ENCODE results near the gene NUCKS1. TPM values are rescaled to one million over a fixed set of nuclear protein-coding genes. Genes with fewer than 3 reads are reported as not detected.
A peak's percentile ranks its signal among the peaks of the same experiment; 100 is the strongest.
"Not testable (repeated sequence)": the region's sequence is repeated elsewhere in the genome, so short reads cannot be mapped to it uniquely, and the experiment has no call there.

The NUCKS1 gene
- total RNA-seq, 1 donor from 2014 or later: 202 TPM

DNA sequence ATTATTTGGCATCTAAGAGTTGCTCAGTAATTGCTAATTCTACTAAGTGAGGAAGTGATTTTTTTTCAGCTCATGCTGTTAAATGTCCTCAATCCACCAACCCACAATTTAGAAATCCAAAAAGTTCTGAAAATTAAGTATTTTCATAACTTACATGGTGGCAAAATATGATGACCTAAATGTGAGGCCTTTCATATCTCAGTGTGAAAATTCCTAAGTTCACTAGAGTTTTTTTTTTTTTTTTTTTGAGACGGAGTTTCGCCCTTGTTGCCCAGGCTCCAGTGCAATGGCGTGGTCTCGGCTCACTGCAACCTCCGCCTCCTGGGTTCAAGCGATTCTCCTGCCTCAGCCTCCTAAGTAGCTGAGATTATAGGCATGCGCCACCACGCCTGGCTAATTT is 5.6 kb downstream of the NUCKS1 start:
- ATAC-seq (no peak), DNase-seq (no peak)
- intact Hi-C loops (cut with micrococcal nuclease): no loop called here

DNA sequence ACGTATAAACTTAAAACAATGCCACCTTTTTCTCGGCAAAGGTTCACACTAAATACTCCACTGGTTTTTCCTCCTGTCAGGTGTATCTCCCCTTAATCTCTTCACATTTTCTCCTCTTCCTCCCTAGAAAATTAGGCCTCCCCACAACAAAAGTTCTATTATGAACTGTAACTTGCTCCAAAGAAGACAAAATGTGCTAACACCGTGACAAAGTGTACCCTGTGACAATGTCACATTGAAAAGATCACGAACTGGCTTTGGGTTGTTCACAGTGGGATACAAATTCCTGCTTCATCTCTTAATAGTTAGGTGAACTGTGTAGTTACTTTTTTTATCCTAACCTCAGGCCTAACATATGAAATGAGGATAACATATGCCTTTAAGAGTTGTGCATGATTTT is 6.0 kb downstream of the NUCKS1 start:
- peak; percentile 6 for ATAC-seq
- no peak for DNase-seq
- intact Hi-C loops (cut with micrococcal nuclease): no loop called here

DNA sequence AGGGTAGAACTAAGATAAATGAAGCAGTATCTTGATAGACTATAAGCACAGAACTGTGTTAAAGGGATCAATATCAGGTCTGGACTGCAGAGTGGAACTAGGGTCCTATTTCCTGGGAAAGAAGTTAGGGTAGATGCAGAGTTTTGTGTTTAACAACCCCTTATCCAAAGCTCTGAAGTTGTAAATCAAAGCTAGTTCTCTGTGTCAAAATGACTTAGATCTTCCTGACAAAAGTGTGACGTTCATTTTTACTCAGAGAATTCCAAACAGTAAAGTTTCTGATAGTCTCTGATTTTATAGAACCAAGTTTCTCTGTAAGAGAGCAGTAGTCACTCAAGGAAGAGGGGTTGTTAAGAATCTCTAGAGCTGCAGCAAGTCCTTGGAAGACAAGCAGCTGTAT is 8.3 kb downstream of the NUCKS1 start:
- ATAC-seq (no peak), DNase-seq (no peak)
- intact Hi-C loops (cut with micrococcal nuclease): no loop called here

DNA sequence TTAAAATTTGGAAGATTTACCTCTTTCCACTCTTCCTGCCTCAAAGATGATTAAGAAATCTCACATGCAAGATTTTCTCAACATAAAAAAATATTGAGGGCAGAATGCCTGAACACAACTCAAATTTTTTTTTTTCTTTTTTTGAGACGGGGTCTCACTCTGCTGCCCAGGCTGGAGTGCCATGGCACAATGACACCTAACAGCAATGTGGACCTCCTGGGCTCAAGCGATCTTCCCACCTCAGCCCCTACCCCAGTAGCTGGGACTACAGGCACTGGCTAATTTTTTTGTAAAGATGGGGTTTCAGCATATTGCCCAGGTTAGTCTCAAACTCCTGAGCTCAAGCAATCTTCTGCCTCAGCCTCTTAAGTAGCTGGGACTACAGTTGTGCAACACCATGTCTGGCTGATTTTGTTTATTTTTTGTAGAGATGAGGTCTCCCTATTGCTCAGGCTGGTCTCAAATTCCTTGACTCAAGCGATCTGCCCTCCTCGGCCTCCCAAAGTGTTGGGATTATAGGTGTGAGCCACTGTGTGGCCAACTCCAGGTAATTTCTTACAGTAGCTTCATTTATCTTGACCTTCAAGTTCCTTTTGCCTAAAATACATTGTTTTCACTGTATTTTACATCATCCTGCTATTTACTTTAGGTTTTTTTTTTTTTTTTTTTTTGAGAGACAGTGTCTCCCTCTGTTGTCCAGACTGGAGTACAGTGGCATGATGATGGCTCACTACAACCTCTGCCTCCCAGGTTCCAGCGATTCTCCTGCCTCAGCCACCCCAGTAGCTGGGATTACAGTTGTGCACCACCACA is 10.4 kb downstream of the NUCKS1 start:
- no peak for ATAC-seq

DNA sequence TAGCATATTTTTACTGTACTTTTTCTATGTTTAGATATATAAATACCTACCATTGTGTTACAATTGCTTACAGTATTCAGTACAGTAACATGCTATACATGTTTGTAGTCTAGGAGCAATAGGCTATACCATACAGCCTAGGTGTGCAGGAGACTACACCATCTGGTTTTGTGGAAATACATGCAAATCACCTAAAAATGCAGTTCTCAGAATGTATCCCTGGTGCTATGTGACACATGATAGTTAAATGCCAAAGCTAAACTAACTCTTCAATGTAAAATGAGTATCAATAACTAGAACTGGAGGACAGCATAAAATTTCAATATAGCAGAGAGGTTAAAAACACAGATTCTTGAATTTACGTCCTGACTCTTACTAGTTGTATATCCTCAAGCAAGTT is 14.8 kb downstream of the NUCKS1 start:
- DNase-seq (no peak), ATAC-seq (no peak)
- intact Hi-C loops (cut with micrococcal nuclease): no loop called here

More for the DNA sequence above, 10.4 kb downstream of the NUCKS1 start:
- intact Hi-C loops (cut with micrococcal nuclease): no loop called here
- DNase-seq: no peak

DNA sequence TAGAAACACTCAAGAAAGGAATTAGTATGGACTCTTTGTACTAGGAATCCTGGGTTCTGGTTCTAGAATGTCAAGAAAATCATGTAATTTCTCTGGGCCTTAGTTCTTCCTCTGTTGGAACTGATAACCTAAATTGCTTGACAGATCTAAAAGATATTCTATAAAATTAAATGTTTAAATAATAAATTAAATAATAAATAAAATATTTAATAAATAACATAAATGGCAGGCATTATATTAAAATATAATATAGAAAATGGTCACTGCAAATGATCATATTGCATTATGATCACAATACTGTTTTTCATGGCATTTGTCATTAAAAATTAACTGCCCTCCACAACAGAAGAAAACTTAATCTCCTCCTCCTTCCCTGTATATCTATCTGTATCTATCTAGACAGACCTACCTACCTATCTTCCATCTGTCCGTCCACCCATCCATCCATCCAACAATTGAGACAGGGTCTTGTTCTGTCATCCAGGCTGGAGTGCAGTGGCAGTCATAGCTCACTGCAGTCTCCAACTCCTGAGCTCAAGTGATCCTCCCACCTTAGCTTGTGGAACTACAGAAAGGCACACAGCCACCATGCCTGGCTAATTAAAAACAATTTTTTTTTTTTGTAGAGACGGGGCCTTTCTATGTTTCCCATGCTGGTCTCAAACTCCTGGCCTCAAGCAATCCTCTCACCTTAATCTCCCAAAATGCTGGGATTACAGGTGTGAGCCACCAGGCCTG is 16.4 kb downstream of the NUCKS1 start:
- intact Hi-C loops (cut with micrococcal nuclease): no loop called here
- no peak for DNase-seq
- no peak for ATAC-seq

DNA sequence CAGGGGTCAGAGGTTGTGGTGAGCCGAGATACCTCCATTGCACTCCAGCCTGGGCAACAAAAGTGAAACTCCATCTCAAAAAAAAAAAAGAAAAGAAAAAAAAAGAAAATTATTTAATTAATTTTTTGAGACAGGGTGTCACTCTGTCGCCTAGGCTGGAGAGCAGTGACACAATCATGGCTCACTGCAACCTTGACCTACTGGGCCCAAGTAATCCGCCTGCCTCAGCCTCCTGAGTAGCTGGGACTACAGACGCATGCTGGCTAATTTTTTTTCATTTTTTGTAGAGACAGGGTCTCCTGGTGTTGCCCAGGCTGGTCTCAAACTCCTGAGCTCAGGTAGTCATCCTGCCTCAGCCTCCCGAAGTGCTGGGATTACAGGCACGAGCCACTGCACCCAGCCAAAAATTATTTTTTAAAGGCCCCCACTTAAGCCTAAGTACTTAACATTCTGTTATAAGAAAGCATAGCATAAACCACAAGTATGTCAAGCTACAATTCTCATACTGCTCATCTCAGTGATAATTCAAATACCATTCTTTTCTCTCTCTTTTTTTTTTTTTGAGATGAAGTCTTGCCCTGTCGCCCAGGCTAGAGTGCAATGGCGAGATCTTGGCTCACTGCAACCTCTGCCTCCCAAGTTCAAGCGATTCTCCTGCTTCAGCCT is 19.9 kb downstream of the NUCKS1 start:
- intact Hi-C loops (cut with micrococcal nuclease): no loop called here
- ATAC-seq (peak; percentile 33), DNase-seq (no peak)

DNA sequence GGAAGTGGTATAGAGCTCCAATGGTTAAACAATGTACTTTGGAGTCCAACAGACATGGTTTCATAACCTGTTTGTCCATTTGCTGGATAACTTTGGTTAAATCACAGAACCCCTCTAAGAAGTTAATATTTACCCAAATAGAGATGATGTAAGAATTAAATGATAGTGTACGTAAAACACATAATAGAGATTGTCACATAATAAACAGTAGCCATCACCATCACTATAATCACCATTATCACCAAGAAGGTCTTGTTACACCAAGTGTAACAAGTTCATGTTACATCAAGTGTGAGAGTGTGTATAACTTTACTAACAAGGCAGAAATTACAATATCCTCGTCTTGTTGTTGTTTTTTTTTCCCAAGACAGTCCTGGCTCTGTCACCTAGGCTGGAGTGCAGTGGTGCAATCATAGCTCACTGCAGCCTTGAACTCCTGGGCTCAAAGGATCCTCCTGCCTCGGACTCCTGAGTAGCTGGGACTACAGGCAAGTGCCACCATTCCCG is 23.3 kb downstream of the NUCKS1 start:
- intact Hi-C loops (cut with micrococcal nuclease): no loop called here
- no peak for ATAC-seq
- DNase-seq: no peak

DNA sequence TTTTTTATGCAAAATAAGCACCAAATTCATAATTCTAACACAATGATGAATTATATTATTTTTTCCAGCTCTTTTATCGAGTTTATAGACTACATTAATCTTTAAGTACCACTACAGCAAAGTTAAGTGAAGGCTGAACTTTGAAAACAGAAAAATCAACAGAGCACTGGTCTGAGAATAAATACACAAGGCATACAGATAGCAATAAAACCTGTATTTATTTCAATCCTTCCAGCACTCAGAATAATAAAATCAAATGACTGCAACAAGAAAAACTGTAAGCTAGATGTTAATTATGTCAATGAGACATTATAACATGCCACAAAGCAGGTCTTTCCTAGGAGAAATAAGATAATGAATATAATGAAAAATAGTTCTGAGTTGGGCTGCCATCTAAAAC is 24.5 kb downstream of the NUCKS1 start:
- ATAC-seq (no peak), DNase-seq (no peak)
- intact Hi-C loops (cut with micrococcal nuclease): no loop called here

DNA sequence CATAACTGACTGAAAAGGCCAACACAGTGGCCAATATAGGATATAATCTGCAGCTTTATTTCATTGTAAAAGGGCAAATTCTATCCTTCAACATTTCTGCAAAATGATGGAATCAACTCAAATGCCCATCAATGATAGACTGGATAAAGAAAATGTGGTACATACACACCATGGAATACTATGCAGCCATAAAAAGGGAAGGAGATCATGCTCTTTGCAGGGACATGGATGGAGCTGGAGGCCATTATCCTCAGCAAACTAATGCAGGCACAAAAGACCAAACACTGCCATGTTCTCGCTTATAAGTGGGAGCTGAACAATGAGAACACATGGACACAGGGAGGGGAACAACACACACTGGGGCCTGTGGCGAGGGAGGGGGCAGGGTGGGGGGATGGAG is 29.2 kb downstream of the NUCKS1 start:
- DNase-seq; ATAC-seq; intact Hi-C loops (cut with micrococcal nuclease): not testable (repeated sequence)

DNA sequence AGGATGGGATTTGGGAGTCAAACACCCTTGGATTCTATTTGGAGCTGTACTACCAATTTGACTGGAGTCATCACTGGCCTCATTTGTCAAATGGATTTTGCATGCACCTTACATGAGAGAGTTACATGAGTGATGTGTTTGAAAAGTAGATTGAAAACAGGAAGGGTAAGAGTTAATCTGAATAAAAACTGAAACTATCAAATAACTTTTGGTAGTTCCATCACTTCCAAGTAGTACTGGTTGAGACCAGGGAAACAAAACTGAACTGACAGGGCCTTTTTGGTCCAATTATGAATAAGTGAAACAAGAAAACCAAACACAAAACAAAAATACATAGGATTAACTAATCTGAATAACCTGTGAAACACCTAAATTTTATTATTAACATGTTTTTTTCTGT is 30.2 kb downstream of the NUCKS1 start:
- intact Hi-C loops (cut with micrococcal nuclease): no loop called here
- DNase-seq (no peak), ATAC-seq (no peak)

DNA sequence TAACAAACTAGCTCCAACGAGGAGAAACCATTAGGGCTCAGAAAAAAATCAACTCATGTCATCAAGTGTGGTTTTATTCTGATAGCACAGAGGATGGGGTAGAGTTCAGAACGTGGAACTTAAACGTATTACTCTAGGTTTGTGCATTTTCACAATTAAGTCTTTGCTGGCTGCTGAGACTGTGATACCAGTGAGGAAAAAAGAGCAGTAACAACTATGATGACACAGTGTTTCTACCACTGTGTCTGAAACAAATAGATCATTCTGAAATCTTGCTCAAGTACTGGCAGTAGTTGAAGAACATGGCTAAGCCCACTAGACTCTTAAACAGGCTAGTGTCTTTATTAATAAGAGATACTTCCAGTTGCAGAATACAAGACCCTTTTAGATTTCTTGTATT is 31.0 kb downstream of the NUCKS1 start:
- ATAC-seq (no peak), DNase-seq (no peak)
- intact Hi-C loops (cut with micrococcal nuclease): no loop called here

DNA sequence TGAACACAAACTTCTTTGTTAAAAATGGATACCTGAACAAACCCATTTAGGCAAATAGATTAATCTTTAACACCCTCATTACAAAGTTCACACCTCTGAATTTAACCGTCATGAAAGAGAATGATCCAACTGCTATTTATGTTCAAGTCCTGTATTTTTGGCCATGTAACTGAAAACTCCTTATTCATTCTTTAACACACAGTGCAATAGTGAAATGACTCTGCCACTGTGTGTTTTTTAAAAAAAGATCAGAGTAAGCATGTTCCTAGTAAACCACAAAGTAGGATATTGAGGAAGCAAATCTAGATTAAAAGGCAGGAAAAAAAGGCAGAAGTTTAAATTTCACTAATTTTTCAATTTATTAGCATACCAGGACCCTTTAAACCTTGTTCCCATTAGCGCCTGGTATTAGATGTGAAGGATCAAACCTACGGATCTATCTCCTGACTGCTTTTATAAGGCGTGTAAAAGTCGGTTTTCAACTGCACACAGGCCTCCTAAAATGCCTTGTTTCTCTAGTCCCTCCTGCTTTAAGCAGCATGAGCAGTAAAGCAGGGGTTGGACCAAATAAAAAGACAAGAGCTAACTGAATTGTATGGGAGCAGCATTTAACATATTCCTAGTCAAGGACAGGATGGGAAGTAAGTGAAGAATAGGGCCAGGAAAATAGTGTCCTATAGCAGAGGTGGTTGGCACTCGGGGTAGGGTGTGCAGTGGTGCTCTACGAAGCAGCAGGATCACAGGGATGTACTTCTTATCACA is 33.4 kb downstream of the NUCKS1 start:
- DNase-seq (no peak), ATAC-seq (no peak)
- intact Hi-C loops (cut with micrococcal nuclease): no loop called here

DNA sequence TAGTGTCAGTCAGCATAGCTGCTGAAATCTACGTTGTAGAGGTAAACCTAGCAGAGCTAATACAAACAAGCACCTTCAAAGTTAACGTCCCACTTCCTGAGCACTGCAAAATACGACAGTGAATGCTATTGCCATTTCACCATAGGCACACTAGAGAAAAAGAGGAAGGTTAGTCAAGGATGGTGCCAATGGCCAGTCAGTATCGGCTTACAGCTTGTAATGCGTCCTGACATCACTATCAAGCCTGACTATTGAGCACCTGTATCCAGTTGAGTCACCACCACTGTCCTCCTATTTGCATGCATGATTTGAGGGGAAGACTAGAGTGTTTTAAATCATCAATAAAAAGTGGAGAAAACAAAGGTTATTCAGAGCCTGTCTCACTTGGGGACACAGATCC is 34.4 kb downstream of the NUCKS1 start:
- intact Hi-C loops (cut with micrococcal nuclease): no loop called here
- ATAC-seq (no peak), DNase-seq (no peak)

DNA sequence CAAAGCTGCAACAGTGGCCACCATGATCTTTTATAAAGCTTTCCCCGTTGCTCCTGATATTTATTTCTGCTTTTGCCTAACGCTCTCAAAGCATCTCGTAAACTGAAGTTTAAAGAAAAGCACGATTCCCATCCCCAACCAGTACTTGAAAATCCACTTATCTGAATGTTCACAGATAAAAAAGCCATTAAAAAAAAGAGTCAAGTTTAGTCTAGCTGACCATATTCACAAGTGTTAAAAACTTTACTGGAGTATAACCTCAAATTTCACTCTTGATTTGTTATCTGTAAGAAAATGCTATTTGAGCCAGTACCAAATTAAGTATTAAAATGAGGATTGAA is 35.1 kb downstream of the NUCKS1 start:
- DNase-seq (no peak), ATAC-seq (no peak)
- intact Hi-C loops (cut with micrococcal nuclease): loop anchor here (5.0 kb wide), 1 partner anchor 58 kb away; no protein-coding TSS in a partner anchor

DNA sequence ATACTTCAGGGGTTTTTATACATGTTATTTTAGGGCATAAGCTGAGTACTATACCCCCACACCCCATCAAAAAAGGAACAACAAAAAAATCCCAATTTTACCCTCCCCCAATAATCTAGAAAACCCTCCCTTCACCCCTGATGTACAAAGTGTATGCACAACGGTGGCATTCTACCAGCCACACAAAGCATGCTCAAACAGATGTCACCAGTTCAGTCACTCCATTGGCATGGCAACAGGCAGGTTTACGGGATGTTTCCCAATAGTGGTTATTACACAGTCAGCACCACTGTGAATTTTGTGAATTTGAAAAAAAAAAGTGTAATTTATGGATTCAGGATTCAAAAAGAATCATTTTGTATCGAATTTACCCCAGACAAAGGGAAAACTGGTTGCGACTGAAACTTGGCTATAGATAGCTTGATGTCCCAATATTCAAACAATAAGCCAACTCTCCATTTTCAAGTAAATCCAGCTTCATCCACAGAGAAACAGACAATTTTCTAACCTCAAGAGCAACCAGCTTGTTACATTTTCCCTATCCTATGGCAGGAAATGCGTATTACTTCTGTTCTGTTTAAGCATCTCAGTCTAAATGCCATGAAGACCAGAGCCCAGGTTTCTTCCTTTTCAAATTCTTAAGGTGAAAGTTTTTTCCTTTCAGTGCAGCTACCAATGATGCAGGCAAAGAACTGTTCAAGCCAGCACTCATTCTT is 35.6 kb downstream of the NUCKS1 start:
- ATAC-seq (no peak), DNase-seq (no peak)
- intact Hi-C loops (cut with micrococcal nuclease): loop anchor here (5.0 kb wide), 1 partner anchor 57 kb away; no protein-coding TSS in a partner anchor

DNA sequence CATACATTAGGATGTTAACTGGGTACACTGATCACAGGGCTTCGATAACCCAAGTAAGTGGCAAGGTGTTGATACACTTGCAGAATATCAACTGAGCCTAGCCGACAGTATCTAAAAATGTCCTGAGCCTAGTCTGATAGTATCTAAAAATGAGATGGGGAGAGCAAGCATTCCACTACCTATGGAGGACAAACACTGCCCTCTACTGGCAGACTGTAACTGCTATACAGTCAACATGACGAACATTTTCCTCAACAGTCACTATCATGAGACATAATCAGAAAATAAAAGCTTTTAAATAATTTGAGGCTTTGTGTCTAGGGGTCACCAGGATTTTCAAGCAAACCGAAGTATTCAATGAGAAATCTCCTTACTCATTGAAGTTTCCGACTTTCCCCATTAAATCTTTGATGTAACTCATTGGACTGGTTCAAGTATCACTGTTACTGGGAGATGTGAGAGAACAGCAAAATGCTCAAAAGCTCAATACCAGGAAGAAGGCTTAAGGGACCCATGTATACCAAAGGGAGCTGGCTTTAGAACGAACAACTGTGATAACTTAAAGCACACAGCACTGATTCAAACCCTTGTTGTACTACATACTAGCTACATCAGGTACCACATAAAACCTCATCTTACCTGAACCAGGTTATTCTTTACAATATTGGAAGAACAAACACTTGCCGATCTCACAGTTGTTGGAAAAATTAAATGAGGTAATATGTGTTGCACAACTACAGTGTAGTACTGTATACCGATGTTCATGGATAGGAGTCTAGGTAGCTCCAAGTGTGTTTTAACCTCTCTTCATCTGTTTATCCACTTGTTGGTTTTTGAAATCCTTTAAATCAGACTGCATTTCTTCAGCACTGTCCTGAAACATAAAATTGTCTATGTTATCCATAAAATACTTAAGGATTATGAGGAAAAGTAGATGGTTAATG is 38.6 kb downstream of the NUCKS1 start:
- DNase-seq (no peak), ATAC-seq (peak; percentile 81)
- intact Hi-C loops (cut with micrococcal nuclease): loop anchor here (5.0 kb wide), 1 partner anchor 54 kb away; no protein-coding TSS in a partner anchor

Data from left ventricle myocardium superior (tissue), 1 donor.